Chondrocyte (in vitro differentiated cells): ENCODE measurements around the gene LGALS9. TPM values are rescaled to one million over a fixed set of nuclear protein-coding genes. Genes with fewer than 3 reads are reported as not detected.

Source experiments
- DNase-seq: peaks from one replicate; pipeline ENCODE4 v3.0.0; 2021; ENCODE audit warnings: mixed read lengths, low spot score
- H3K27ac Mint-ChIP-seq: one replicate; pipeline ENCODE4 v1.8.0; 2021; ENCODE audit warnings: mild to moderate bottlenecking, moderate library complexity, mixed read lengths; ENCODE audit not compliant: unreplicated experiment
- H3K27me3 Mint-ChIP-seq: 2 replicates; pipeline ENCODE4 v1.8.0; 2021; ENCODE audit warnings: low read depth, mixed read lengths
- H3K36me3 Mint-ChIP-seq: 2 replicates; pipeline ENCODE4 v1.8.0; 2021; ENCODE audit warnings: low read depth, mixed read lengths
- H3K4me1 Mint-ChIP-seq: 2 replicates; pipeline ENCODE4 v1.8.0; 2021; ENCODE audit warnings: low read depth, mild to moderate bottlenecking, mixed read lengths
- H3K4me3 Mint-ChIP-seq: one replicate; pipeline ENCODE4 v1.8.0; 2021; ENCODE audit warnings: mild to moderate bottlenecking, moderate library complexity, mixed read lengths; ENCODE audit not compliant: unreplicated experiment
- H3K9me3 Mint-ChIP-seq: 2 replicates; pipeline ENCODE4 v1.8.0; 2021; ENCODE audit warnings: low read depth, mixed read lengths
- CTCF ChIP-seq: fragments of 200-600 bp; sonication (generic); IDR thresholded peaks from 2 replicates; pipeline ENCODE4 v1.5.0; 2021; ENCODE audit warnings: antibody characterized with exemption, mild to moderate bottlenecking, moderate library complexity
- total RNA-seq: library from RNA; stranded (reverse); gene quantifications from 3 replicates; pipeline ENCODE4 v1.2.1, GENCODE V29; 2021

LGALS9 gene
- total RNA-seq, 1 donor from 2014 or later, result 4.3 TPM

GRCh38 chr17:27588354-27588753, 42.6 kb upstream of the LGALS9 start:
- Mint-ChIP-seq H3K27me3 (no peaks in the 10 kb centered on the region), H3K27ac (no peak overlapping the region), H3K4me3 (no peak overlapping the region), H3K36me3 (peaks cover 28% of the 10 kb centered on the region), H3K4me1 (peaks cover 51% of the 10 kb centered on the region), H3K9me3 (no peaks in the 10 kb centered on the region)
- no peak for TF ChIP-seq CTCF
- DNase-seq, result peak; percentile 74

GRCh38 chr17:27590864-27591263, 40.1 kb upstream of the LGALS9 start:
- H3K4me3 Mint-ChIP-seq, result no peak overlapping the region

GRCh38 chr17:27591986-27592385, 39.0 kb upstream of the LGALS9 start:
- no peak overlapping the region for H3K27ac Mint-ChIP-seq
- no peaks in the 10 kb centered on the region for H3K27me3 Mint-ChIP-seq
- H3K36me3 Mint-ChIP-seq, result peaks cover 44% of the 10 kb centered on the region
- no peak for DNase-seq
- H3K9me3 Mint-ChIP-seq, result no peaks in the 10 kb centered on the region
- no peak overlapping the region for H3K4me3 Mint-ChIP-seq
- TF ChIP-seq CTCF, result no peak
- peaks cover 22% of the 10 kb centered on the region for H3K4me1 Mint-ChIP-seq

More at GRCh38 chr17:27590864-27591263, 40.1 kb upstream of the LGALS9 start:
- H3K36me3 Mint-ChIP-seq, result peaks cover 40% of the 10 kb centered on the region
- H3K27ac Mint-ChIP-seq, result peak overlapping the region; percentile 12
- TF ChIP-seq CTCF, result no peak
- no peaks in the 10 kb centered on the region for H3K9me3 Mint-ChIP-seq
- H3K27me3 Mint-ChIP-seq, result no peaks in the 10 kb centered on the region
- no peak for DNase-seq
- peaks cover 26% of the 10 kb centered on the region for H3K4me1 Mint-ChIP-seq

GRCh38 chr17:27593232-27593856, 37.6 kb upstream of the LGALS9 start:
- TF ChIP-seq CTCF, result no peak
- no peak overlapping the region for H3K27ac Mint-ChIP-seq
- DNase-seq, result no peak
- H3K4me1 Mint-ChIP-seq, result peaks cover 17% of the 10 kb centered on the region
- no peak overlapping the region for H3K4me3 Mint-ChIP-seq
- no peaks in the 10 kb centered on the region for H3K27me3 Mint-ChIP-seq
- peaks cover 42% of the 10 kb centered on the region for H3K36me3 Mint-ChIP-seq
- H3K9me3 Mint-ChIP-seq, result no peaks in the 10 kb centered on the region

- peaks cover 17% of the 10 kb centered on the region for H3K4me1 Mint-ChIP-seq
- peaks cover 40% of the 10 kb centered on the region for H3K36me3 Mint-ChIP-seq
- no peak for DNase-seq
- no peaks in the 10 kb centered on the region for H3K9me3 Mint-ChIP-seq
- no peak for TF ChIP-seq CTCF
- H3K27me3 Mint-ChIP-seq, result no peaks in the 10 kb centered on the region
- H3K4me3 Mint-ChIP-seq, result no peak overlapping the region
- H3K27ac Mint-ChIP-seq, result no peak overlapping the region
These were observed 37.1 kb upstream of the LGALS9 start for GRCh38 chr17:27593857-27594255.
